ENCODE measurements around the gene ADK.
"Not testable (repeated sequence)": the region's sequence is repeated elsewhere in the genome, so short reads cannot be mapped to it uniquely, and the experiment has no call there.

Gene ADK

DNA sequence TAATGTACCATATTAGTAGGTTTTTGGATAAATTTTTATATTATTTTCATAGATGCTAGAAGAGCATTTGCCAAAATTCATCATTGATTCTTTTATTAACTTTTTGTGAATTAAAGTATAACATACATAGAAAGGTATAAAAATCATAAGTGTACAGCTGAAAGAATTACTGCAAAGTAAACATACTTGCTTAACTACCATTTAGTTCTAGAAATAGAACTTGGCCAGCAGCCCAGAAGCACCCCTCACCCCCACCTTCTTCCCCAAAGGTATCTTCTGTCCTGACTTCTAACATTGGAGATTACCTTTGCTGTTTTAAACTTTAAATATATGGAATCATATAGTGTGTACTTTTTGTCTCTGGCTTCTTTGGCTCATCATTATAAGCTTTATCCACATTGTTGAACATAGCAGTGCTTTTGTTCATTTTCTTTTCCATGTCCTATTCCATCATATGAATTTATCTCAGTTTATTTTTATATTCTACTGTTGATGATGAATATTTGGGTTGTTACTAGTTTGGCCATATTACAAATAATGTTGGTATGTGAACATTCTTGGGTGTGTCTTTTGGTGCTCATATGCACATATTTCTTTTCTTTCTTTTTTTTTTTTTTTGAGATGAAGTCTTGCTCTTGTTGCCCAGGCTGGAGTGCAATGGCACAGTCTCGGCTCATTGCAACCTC lies 142.8 kb downstream of the ADK start:
- no peak overlapping the region for H3K4me3 ChIP-seq (ENCODE audit: low read length, poor library complexity, severe bottlenecking)
- H3K9me2 ChIP-seq (replicated peaks; ENCODE audit: low read depth, low read length), result no peaks in the 10 kb centered on the region
- H3K36me3 ChIP-seq (ENCODE audit: insufficient read depth, low read length), result no peaks in the 10 kb centered on the region
- H2AFZ ChIP-seq (ENCODE audit: low read length), result no peak overlapping the region
- no peaks in the 10 kb centered on the region for H4K20me1 ChIP-seq (ENCODE audit: insufficient read depth, low read length, poor library complexity, severe bottlenecking)
- H3K27me3 ChIP-seq (ENCODE audit: insufficient read depth, low read length, poor library complexity, severe bottlenecking), result no peaks in the 10 kb centered on the region
- peaks cover 7% of the 10 kb centered on the region for H3K4me1 ChIP-seq (ENCODE audit: insufficient read depth, low read length, poor library complexity, severe bottlenecking)
- no peaks in the 10 kb centered on the region for H3K79me2 ChIP-seq (ENCODE audit: insufficient read depth, low read length)
- H3K9me3 ChIP-seq (ENCODE audit: insufficient read depth, low read depth, low read length), result no peaks in the 10 kb centered on the region
- no peak overlapping the region for H3K4me2 ChIP-seq (ENCODE audit: low read depth, low read length, poor library complexity, severe bottlenecking)
- H3K9ac ChIP-seq (ENCODE audit: low read depth, low read length, poor library complexity, severe bottlenecking), result no peak overlapping the region
- TF ChIP-seq EZH2phosphoT487 (IDR thresholded peaks at IDR 0.05; ENCODE audit: borderline replicate concordance), result no peak
- TF ChIP-seq, protein P1, sequence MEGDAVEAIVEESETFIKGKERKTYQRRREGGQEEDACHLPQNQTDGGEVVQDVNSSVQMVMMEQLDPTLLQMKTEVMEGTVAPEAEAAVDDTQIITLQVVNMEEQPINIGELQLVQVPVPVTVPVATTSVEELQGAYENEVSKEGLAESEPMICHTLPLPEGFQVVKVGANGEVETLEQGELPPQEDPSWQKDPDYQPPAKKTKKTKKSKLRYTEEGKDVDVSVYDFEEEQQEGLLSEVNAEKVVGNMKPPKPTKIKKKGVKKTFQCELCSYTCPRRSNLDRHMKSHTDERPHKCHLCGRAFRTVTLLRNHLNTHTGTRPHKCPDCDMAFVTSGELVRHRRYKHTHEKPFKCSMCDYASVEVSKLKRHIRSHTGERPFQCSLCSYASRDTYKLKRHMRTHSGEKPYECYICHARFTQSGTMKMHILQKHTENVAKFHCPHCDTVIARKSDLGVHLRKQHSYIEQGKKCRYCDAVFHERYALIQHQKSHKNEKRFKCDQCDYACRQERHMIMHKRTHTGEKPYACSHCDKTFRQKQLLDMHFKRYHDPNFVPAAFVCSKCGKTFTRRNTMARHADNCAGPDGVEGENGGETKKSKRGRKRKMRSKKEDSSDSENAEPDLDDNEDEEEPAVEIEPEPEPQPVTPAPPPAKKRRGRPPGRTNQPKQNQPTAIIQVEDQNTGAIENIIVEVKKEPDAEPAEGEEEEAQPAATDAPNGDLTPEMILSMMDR (conservative IDR thresholded peaks at IDR 0.05; ENCODE audit: low read length), result no peak
- H3F3A ChIP-seq (ENCODE audit: low read depth), result no peaks in the 10 kb centered on the region

DNA sequence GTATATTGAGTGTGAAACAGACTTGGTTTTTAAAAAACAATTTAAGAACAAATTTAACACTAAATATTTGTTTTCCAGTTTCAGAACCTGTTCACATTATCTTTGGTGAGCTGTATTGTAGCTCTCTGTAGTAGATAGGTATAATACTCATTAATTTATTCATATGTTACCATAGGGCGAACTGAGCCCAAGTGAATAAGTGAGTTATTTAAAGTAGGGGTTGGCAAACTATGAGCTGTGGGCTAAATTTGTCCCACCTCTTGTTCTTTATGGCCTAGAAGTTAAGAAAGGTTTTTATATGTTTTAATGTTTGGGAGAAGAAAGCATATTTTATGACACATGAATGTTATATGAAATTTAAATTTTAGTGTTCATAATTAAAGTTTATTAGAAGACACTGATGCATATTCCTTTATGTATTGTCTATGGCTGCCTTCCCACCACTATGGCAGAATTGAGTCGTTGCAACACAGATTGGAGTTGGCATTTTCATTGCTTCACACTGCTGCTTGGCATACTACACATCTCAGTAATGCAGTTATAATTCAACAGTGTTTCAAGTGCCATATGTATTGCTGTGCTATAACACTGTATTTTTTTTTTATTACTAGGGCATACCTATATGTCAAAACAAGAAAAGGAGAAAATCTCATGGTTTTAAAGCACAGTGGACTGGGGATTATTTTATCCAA lies 146.5 kb downstream of the ADK start:
- Histone ChIP-seq H2AFZ (ENCODE audit: low read length) (no peak overlapping the region), H3K9me3 (ENCODE audit: insufficient read depth, low read depth, low read length) (no peaks in the 10 kb centered on the region), H3K36me3 (ENCODE audit: insufficient read depth, low read length) (no peaks in the 10 kb centered on the region), H3F3A (ENCODE audit: low read depth) (no peaks in the 10 kb centered on the region), H4K20me1 (ENCODE audit: insufficient read depth, low read length, poor library complexity, severe bottlenecking) (no peaks in the 10 kb centered on the region), H3K4me1 (ENCODE audit: insufficient read depth, low read length, poor library complexity, severe bottlenecking) (peaks cover 5% of the 10 kb centered on the region), H3K79me2 (ENCODE audit: insufficient read depth, low read length) (no peaks in the 10 kb centered on the region), H3K9me2 (replicated peaks; ENCODE audit: low read depth, low read length) (no peaks in the 10 kb centered on the region), H3K4me3 (ENCODE audit: low read length, poor library complexity, severe bottlenecking) (no peak overlapping the region), H3K9ac (ENCODE audit: low read depth, low read length, poor library complexity, severe bottlenecking) (no peak overlapping the region), H3K4me2 (ENCODE audit: low read depth, low read length, poor library complexity, severe bottlenecking) (no peak overlapping the region), H3K27me3 (ENCODE audit: insufficient read depth, low read length, poor library complexity, severe bottlenecking) (no peaks in the 10 kb centered on the region)
- TF ChIP-seq, protein P1 (conservative IDR thresholded peaks at IDR 0.05; ENCODE audit: low read length), result no peak
- TF ChIP-seq EZH2phosphoT487 (IDR thresholded peaks at IDR 0.05; ENCODE audit: borderline replicate concordance), result no peak

DNA sequence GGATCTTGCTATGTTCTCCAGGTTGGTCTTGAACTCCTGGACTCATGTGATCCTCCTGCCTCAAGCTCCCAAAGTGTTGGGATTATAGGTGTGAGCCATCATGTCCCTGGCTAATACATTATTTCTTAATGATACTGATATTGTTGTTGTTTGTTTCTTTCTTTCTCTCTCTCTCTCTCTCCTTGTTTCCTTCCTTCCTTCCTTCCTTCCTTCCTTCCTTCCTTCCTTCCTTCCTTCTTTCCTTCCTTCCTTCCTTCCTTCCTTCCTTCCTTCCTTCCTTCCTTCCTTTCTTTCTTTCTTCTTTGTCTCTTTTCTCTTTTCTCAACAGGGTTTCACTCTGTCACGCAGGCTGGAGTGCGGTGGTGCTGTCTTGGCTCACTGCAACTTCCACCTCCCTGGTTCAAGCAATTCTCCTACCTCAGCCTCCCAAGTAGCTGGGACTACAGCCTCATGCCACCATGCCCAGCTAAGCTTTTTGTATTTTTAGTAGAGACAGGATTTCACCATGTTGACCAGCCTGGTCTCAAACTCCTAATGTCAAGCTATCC lies 149.1 kb downstream of the ADK start:
- H3K36me3 ChIP-seq (ENCODE audit: insufficient read depth, low read length); H3K79me2 ChIP-seq (ENCODE audit: insufficient read depth, low read length): not testable (repeated sequence)

More for the DNA sequence above, 149.1 kb downstream of the ADK start:
- H3K4me3 ChIP-seq (ENCODE audit: low read length, poor library complexity, severe bottlenecking); H3K27me3 ChIP-seq (ENCODE audit: insufficient read depth, low read length, poor library complexity, severe bottlenecking); H3K4me2 ChIP-seq (ENCODE audit: low read depth, low read length, poor library complexity, severe bottlenecking); H3K4me1 ChIP-seq (ENCODE audit: insufficient read depth, low read length, poor library complexity, severe bottlenecking); H3F3A ChIP-seq (ENCODE audit: low read depth); H3K9me3 ChIP-seq (ENCODE audit: insufficient read depth, low read depth, low read length); H3K9ac ChIP-seq (ENCODE audit: low read depth, low read length, poor library complexity, severe bottlenecking); H4K20me1 ChIP-seq (ENCODE audit: insufficient read depth, low read length, poor library complexity, severe bottlenecking); H2AFZ ChIP-seq (ENCODE audit: low read length); H3K9me2 ChIP-seq (replicated peaks; ENCODE audit: low read depth, low read length): not testable (repeated sequence)

Measured in Loucy (cell line).